Measurements from ENCODE around the gene UMODL1. TPM values are rescaled to one million over a fixed set of nuclear protein-coding genes. Genes with fewer than 3 reads are reported as not detected.

Gene UMODL1
- total and polyA plus RNA-seq, 8 donors, result under 0.01 TPM; not detected in 7

DNA sequence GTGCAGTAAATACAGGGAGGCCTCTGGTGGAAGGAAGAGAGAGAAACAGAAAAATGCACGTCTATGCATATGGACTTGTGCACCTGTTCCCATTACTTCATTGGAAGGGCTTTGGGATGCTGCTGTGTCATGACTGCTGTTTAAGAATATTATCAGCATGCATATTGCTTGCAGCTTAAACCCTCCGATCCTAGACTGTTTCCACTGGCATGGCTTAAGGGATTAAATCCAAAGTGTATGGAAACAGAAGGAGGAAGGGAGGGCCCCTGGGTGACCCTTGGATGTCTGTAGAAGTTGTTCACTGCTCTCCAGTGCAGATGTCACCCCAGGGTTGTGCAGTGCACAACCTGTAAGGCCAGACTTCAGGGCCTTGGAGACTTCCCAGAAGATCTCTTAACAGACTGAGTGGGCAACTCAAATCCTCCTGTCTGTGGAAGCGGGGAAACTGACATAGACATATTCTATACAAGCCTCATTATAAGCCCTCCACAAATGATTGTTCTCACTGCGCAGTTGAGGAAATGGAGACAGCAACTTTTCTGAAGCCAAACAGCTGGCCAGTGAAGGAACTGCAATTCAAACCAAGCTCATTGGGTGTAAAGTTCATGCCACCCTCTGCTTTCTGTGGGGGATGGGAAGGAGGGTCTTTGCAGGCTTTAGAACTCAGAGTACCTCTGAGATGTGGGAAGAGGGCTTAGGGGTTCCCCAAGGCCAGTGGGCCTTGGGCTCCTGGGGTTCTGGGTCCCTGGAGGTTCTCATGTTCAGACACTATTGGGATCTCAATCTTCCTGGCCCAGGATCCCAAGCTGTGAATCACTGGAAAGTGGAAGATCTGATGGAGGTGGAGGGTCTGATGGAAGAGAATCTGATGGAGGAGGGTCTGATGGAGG lies 73.8 kb downstream of the UMODL1 start:
- no peaks in the 10 kb centered on the region for H3K9me3 ChIP-seq
- WGBS, 5 donors, result 58 to 88% (median 83%) methylated on average over 4 of the region's 4 CpGs
- no peaks in the 10 kb centered on the region for H3K36me3 ChIP-seq
- H3K4me3 ChIP-seq, result no peak overlapping the region
- peaks cover 0 to 6% (median 4%) of the 10 kb centered on the region in 4 donors for H3K4me1 ChIP-seq
- peaks cover 0 to 8% (median 0%) of the 10 kb centered on the region in 3 donors for H3K27me3 ChIP-seq
- intact Hi-C loops (cut with DNase I; ENCODE audit: low total_unique reads), result loop anchor here (5.0 kb wide), 1 partner anchor 107 kb away; no protein-coding TSS in a partner anchor
- DNase-seq, result no peak
- TF ChIP-seq, protein P1, sequence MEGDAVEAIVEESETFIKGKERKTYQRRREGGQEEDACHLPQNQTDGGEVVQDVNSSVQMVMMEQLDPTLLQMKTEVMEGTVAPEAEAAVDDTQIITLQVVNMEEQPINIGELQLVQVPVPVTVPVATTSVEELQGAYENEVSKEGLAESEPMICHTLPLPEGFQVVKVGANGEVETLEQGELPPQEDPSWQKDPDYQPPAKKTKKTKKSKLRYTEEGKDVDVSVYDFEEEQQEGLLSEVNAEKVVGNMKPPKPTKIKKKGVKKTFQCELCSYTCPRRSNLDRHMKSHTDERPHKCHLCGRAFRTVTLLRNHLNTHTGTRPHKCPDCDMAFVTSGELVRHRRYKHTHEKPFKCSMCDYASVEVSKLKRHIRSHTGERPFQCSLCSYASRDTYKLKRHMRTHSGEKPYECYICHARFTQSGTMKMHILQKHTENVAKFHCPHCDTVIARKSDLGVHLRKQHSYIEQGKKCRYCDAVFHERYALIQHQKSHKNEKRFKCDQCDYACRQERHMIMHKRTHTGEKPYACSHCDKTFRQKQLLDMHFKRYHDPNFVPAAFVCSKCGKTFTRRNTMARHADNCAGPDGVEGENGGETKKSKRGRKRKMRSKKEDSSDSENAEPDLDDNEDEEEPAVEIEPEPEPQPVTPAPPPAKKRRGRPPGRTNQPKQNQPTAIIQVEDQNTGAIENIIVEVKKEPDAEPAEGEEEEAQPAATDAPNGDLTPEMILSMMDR (IDR thresholded peaks at IDR 0.05), result no peak
- no peak for TF ChIP-seq POLR2AphosphoS5 (IDR thresholded peaks at IDR 0.05)
- no peak for TF ChIP-seq POLR2A (IDR thresholded peaks at IDR 0.05)
- TF ChIP-seq EP300 (IDR thresholded peaks at IDR 0.05), result no peak
- no peak overlapping the region for H3K27ac ChIP-seq

DNA sequence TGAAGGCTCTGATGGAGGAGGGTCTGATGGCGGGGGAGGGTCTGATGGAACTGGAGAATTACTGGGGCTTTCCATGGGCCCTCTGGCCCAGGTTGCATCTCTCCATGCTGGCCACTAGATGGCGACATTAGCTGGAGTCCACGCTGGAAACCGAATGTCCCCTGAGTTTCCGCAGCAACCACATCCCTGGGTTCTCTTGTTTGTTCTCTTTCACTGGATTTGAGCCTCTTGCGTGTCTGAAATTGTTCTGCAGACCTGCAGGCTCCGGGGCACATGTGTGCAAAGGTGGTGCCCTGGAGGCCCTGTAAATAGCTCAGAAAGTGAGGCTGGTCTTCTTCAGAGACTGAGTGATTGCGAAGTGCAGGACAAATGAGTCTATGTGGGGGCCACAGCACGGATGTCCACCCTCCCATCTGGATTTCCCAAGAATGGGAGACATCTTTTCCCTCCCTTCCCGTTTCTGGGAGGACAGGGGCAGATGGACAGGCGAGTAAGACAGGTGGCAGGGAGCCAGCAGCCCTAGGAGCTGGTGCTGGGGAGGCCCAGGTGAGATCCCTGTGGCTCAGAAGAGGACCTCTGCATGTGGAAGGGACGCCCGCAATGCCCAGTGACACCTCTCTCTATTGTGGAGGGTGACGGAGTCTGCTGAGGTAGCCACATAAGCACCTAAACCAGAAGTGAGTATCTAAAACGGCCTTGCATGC lies 74.6 kb downstream of the UMODL1 start:
- 27 to 36% (median 33%) methylated on average over 12 to 15 of the region's 15 CpGs for WGBS, 5 donors
- peak; percentile 59 to 87 for DNase-seq
- Histone ChIP-seq H3K4me3 (no peak overlapping the region), H3K4me1 (peaks cover 0 to 6% (median 4%) of the 10 kb centered on the region in 4 donors), H3K36me3 (no peaks in the 10 kb centered on the region), H3K27ac (no peak overlapping the region), H3K27me3 (peaks cover 0 to 8% (median 0%) of the 10 kb centered on the region in 3 donors), H3K9me3 (no peaks in the 10 kb centered on the region)
- TF ChIP-seq EP300 (IDR thresholded peaks at IDR 0.05) (no peak), POLR2A (IDR thresholded peaks at IDR 0.05) (no peak), POLR2AphosphoS5 (IDR thresholded peaks at IDR 0.05) (no peak)
- TF ChIP-seq, protein P1 (IDR thresholded peaks at IDR 0.05), result peak in 5 of 7 experiments; percentile 92 to 96 (median 95)
- intact Hi-C loops (cut with DNase I; ENCODE audit: low total_unique reads), result loop anchor here (5.0 kb wide), 1 partner anchor 107 kb away; no protein-coding TSS in a partner anchor

DNA sequence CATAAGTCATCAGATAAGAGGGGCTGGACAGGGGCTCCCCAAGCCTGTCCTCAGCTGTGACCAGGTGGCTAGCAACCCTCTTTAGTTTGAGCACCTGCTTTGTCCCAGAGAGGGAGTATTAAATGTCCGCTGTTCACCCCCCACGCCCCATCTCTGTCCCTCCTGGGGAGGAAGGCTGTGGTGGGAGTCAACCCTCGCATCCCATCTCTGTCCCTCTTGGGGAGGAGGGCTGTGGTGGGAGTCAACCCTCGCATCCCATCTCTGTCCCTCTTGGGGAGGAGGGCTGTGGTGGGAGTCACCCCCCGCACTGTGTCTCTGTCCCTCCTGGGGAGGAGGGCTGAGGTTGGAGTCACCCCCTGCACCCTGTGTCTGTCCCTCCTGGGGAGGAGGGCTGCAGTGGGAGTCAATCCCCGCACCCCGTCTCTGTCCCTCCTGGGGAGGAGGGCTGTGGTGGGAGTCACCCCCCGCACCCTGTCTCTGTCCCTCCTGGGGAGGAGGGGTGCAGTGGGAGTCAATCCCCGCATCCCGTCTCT lies 75.2 kb downstream of the UMODL1 start:
- WGBS, 5 donors, result 81 to 95% (median 92%) methylated on average over 5 to 10 of the region's 10 CpGs
- peaks cover 0 to 10% (median 9%) of the 10 kb centered on the region in 4 donors for H3K4me1 ChIP-seq
- no peaks in the 10 kb centered on the region for H3K36me3 ChIP-seq
- peaks cover 0 to 8% (median 0%) of the 10 kb centered on the region in 3 donors for H3K27me3 ChIP-seq
- H3K9me3 ChIP-seq, result no peaks in the 10 kb centered on the region
- H3K27ac ChIP-seq, result no peak overlapping the region
- H3K4me3 ChIP-seq, result no peak overlapping the region
- intact Hi-C loops (cut with DNase I; ENCODE audit: low total_unique reads), result loop anchor here (5.0 kb wide), 1 partner anchor 106 kb away; no protein-coding TSS in a partner anchor
- DNase-seq, result no peak
- TF ChIP-seq, protein P1 (IDR thresholded peaks at IDR 0.05), result no peak
- no peak for TF ChIP-seq POLR2AphosphoS5 (IDR thresholded peaks at IDR 0.05)
- no peak for TF ChIP-seq POLR2A (IDR thresholded peaks at IDR 0.05)
- TF ChIP-seq EP300 (IDR thresholded peaks at IDR 0.05), result no peak

DNA sequence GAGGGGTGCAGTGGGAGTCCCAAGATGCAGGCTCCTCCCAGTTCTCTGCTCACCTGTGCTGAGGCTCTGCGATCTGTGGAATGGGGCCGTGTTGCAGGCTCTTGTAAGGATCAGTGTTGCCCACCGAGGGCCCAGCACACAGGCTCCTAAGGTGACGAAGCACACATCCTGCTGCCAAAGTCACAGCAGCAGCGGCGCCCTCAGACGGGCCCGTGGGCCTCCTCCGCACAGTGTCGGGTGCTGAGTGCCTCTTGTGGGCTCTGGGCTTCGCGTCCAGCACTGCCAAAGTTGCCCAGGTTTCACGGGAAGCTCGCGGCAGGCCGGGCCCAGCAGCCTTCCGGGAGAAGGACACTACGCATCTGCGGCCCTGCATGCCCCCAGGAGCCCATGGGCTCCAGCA lies 75.7 kb downstream of the UMODL1 start:
- no peak overlapping the region for H3K4me3 ChIP-seq
- no peak for DNase-seq

More for the DNA sequence above, 75.7 kb downstream of the UMODL1 start:
- intact Hi-C loops (cut with DNase I; ENCODE audit: low total_unique reads), result loop anchor here (5.0 kb wide), 1 partner anchor 105 kb away; no protein-coding TSS in a partner anchor
- H3K27me3 ChIP-seq, result peaks cover 0 to 8% (median 0%) of the 10 kb centered on the region in 3 donors
- no peaks in the 10 kb centered on the region for H3K9me3 ChIP-seq
- H3K36me3 ChIP-seq, result no peaks in the 10 kb centered on the region
- peaks cover 0 to 15% (median 10%) of the 10 kb centered on the region in 4 donors for H3K4me1 ChIP-seq
- no peak overlapping the region for H3K27ac ChIP-seq
- WGBS, 5 donors, result 85 to 93% (median 88%) methylated on average over 10 to 19 of the region's 19 CpGs
- TF ChIP-seq POLR2A (IDR thresholded peaks at IDR 0.05), result no peak
- no peak for TF ChIP-seq POLR2AphosphoS5 (IDR thresholded peaks at IDR 0.05)
- TF ChIP-seq EP300 (IDR thresholded peaks at IDR 0.05), result no peak
- TF ChIP-seq, protein P1 (IDR thresholded peaks at IDR 0.05), result no peak

All from stomach (tissue), 9 donors.